ENCODE data around the gene PSD4. TPM values are rescaled to one million over a fixed set of nuclear protein-coding genes. Genes with fewer than 3 reads are reported as not detected.

The PSD4 gene
- total RNA-seq, 2 experiments from 2014 or later: 314 to 388 TPM

DNA sequence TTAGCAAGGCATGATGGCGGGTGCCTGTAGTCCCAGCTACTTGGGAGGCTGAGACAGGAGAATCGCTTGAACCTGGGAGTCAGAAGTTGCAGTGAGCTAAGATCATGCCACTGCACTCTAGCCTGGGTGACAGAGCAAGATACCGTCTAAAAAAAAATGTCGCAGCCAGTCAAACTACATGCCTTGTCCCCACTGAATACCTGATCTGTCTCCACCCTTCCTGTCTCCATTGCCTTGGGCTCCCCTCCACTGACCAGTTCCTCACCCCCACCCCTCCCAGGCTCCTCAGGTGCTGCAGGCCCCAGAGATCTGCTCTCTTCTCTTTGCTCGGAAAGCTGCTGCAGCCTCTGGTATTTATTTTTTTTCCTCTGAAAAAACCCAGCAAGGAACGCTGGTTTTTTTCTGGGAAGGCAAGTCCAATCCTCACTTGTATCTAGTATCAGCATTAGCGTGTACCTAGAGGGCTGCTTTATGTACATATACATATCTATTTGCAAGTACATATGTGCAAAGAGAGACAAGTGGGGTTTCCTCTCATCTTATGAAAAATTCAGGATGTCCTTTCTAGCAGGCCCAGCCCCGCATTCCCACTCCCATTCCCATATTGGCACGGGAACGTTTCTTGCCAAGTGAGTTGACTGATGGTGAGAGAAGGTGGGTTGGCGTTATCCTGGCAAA lies 4.4 kb downstream of the PSD4 start:
- CTCF ChIA-PET: interaction anchor here (1.1 to 12.6 kb wide), 4 partner anchors 16 to 212 kb away, joined by 3 to 177 read pairs (median 55); no protein-coding TSS in a partner anchor

DNA sequence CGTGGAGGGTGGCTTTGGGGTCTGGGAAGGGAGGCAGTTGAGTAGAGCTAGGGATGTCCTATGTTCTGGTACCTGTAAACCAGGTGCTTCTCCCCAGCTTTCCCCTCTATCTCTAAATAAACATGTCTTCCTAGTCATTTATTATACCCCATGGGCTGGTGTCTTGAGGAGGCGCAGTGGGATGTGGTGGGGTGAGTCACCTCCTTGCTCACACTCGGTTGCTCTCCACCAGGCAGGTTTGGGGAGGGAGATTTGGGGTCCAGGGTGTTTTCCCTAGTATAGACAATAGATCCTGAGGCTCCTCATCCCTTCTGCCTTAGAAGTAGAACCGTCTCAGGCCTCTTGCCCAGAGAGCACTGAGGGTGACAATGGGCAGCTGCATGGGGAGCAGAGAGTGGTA lies 5.1 kb downstream of the PSD4 start:
- DNase-seq (peak; percentile 81), ATAC-seq (no peak)
- H3K4me1 Mint-ChIP-seq: peaks cover 79% of the 10 kb centered on the region
- CTCF ChIA-PET: interaction anchor here (1.1 to 12.6 kb wide), 4 partner anchors 15 to 211 kb away, joined by 3 to 177 read pairs (median 55); no protein-coding TSS in a partner anchor
- H3K4me3 Mint-ChIP-seq: peak overlapping the region; percentile 89
- H3K27me3 Mint-ChIP-seq: peaks cover 3% of the 10 kb centered on the region
- H3K27ac Mint-ChIP-seq: peak overlapping the region; percentile 87
- H3K9me3 Mint-ChIP-seq (ENCODE audit: low read depth): no peaks in the 10 kb centered on the region
- H3K36me3 Mint-ChIP-seq: peaks cover 78% of the 10 kb centered on the region

More for the DNA sequence above, 4.4 kb downstream of the PSD4 start:
- peaks cover 74% of the 10 kb centered on the region for H3K36me3 Mint-ChIP-seq
- H3K4me3 Mint-ChIP-seq: peak overlapping the region; percentile 89
- no peaks in the 10 kb centered on the region for H3K9me3 Mint-ChIP-seq (ENCODE audit: low read depth)
- peak overlapping the region; percentile 87 for H3K27ac Mint-ChIP-seq
- DNase-seq (no peak), ATAC-seq (no peak)
- H3K27me3 Mint-ChIP-seq: peaks cover 3% of the 10 kb centered on the region
- H3K4me1 Mint-ChIP-seq: peaks cover 78% of the 10 kb centered on the region

DNA sequence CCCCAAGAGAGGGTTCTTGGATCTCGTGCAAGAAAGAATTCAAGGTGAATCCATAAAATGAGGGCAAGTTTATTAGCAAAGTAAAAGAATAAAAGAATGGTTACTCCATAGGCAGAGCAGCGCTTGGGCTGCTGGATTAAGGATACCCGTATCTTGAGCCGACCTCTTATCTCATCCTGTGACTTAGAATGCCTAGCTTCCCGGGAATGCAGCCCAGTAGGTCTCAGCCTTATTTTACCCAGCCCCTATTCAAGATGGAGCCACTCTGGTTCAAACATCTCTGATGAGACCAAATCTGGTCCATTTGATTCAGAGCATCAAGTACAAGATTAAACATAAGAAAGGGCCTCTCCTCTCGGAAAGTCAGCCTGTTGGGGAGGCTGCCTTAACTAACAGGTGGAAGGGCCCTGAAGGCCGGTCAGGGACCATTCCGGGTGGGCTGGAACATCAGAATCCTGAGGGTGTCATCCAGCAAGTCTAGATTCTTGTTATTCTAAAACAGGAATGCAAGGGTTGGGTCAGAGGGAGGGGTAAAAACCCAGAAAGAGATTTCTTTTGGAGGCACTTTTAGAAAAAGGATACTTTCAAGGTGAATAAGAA lies 5.8 kb downstream of the PSD4 start:
- peak overlapping the region; percentile 89 for H3K4me3 Mint-ChIP-seq
- ATAC-seq: no peak

DNA sequence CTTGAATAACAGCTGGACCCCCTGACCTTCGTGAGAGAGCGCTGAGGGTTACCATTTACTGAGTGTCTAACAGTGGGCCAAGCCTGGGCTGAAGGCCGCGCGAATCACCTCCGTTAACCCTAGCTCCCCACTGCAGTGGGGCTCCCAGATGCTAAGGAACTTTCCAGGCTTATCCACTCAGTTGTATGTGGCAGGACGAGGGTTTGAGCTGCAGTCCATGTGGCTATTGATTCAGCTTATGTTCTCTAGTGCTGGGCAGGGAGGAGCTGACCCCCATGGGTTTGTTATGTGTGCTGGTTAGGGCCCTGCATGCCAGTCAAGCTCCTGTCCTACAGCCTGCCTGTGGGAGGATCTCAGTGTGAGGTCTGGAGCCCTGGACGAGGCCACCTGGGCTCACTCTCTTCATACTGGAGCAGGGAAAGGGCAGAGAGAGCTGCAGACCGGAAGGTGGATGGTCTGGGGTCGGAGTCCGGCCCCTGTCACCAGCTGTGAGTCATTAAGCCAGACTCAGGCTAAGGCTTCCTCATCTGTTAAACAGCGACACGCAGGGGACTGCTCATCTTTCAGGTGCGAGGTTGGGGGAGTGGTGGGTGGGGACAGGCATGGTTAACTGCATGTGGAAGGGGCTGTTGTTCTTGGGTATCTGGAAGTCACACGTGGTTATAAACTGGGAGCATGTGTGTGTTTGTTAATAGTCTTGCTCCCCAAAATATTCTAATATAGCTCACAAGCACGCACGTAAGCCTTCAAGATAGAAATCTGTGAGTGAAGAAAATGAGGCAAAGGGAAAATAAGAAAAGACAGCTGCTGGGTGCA lies 6.6 kb downstream of the PSD4 start:
- H3K27ac Mint-ChIP-seq: peak overlapping the region; percentile 87
- DNase-seq: no peak
- peak overlapping the region; percentile 89 for H3K4me3 Mint-ChIP-seq
- ATAC-seq: no peak
- H3K4me1 Mint-ChIP-seq: peaks cover 87% of the 10 kb centered on the region
- no peaks in the 10 kb centered on the region for H3K9me3 Mint-ChIP-seq (ENCODE audit: low read depth)
- peaks cover 71% of the 10 kb centered on the region for H3K36me3 Mint-ChIP-seq
- no peaks in the 10 kb centered on the region for H3K27me3 Mint-ChIP-seq
- CTCF ChIA-PET: interaction anchor here (0.8 to 12.6 kb wide), 15 partner anchors 7 to 278 kb away, joined by 3 to 177 read pairs (median 5); partner anchors contain the start of gene PSD4

More for the DNA sequence above, 5.8 kb downstream of the PSD4 start:
- Mint-ChIP-seq H3K4me1 (peaks cover 81% of the 10 kb centered on the region), H3K36me3 (peaks cover 75% of the 10 kb centered on the region), H3K27me3 (peaks cover 3% of the 10 kb centered on the region), H3K9me3 (ENCODE audit: low read depth) (no peaks in the 10 kb centered on the region), H3K27ac (peak overlapping the region; percentile 87)
- no peak for DNase-seq
- CTCF ChIA-PET: interaction anchor here (0.8 to 12.6 kb wide), 7 partner anchors 13 to 277 kb away, joined by 3 to 177 read pairs (median 10); no protein-coding TSS in a partner anchor

DNA sequence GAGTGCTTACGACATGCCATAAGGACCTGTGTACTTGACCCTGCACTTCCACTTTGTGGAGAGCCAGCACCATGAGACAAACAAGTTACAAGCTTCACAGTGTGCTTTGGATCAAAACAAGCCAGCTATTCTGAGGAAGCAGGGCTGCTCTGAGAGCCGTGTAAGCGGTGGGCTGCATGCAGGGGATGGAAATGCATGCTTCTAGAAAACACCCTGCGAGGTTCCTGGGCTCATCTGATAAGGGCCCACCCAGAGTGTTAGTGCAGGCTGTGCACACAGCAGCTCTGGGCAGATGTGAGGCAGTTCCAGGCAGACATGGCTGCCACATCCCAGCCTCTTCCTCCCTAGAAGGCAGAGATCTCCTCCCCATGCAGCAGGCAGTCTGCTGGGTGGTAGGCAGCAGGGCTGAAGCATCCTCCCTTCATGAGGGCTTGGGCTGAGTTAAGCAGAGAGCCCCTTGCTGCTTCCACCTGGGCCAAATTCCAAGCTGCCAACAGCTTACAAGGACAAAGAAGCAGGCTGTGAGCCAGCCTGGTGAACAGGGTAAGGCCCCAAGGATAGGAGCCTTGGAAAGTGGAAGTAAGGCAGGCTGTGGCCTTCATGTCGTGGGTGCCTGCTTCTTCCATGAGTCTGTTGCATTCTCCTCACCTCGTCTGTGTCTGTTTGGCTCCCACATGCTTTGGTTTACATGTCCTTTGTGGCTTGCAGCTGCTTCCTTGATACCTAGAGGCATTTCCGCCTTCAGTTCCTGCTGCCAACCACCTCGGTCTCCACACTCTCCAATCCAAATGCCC lies 7.7 kb downstream of the PSD4 start:
- CTCF ChIA-PET: interaction anchor here (0.6 to 12.6 kb wide), 17 partner anchors 9 to 100 kb away, joined by 3 to 177 read pairs (median 4); partner anchors contain the start of gene PSD4
- ATAC-seq (peak; percentile 25), DNase-seq (no peak)
- H3K4me1 Mint-ChIP-seq: peaks cover 93% of the 10 kb centered on the region
- H3K4me3 Mint-ChIP-seq: peak overlapping the region; percentile 89
- H3K27me3 Mint-ChIP-seq: no peaks in the 10 kb centered on the region
- peaks cover 69% of the 10 kb centered on the region for H3K36me3 Mint-ChIP-seq
- H3K9me3 Mint-ChIP-seq (ENCODE audit: low read depth): no peaks in the 10 kb centered on the region
- H3K27ac Mint-ChIP-seq: peak overlapping the region; percentile 87

DNA sequence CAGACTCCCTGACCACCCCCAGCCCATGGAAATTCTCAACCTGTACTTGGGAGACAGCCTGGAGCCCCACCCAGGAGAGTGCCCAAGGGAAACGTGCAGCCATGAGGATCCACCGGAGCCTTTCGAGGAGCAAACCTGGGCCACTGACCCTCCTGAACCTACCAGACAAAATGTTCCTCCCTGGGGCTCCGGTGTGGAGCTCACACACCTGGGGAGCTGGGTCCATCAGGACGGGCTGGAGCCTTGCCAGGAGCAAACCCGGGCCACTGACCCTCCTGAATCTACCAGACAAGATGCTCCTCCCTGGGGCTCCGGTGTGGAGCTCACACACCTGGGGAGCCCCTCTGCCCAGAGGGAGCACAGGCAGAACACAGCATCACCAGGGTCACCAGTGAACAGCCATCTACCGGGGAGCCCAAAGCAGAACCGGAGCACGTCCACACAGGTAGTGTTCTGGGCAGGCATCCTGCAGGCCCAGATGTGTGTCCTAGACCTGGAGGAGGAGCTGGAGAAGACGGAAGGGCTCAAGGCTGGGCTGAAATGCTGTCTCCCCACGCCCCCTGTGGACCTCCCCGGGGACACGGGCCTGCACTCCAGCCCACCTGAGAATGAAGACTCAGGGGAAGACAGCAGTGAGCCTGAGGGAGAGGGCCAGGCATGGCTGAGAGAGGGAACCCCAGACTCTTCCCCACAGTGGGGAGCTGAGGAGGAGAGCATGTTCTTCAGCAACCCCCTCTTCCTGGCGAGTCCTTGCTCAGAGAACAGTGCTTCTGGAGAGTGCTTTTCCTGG lies 8.9 kb downstream of the PSD4 start:
- peak overlapping the region; percentile 4 for H3K27ac Mint-ChIP-seq
- CTCF ChIA-PET: interaction anchor here (0.9 to 12.6 kb wide), 5 partner anchors 10 to 103 kb away, joined by 4 to 177 read pairs (median 19); partner anchors contain the start of gene PSD4
- no peaks in the 10 kb centered on the region for H3K27me3 Mint-ChIP-seq
- H3K36me3 Mint-ChIP-seq: peaks cover 62% of the 10 kb centered on the region
- DNase-seq (no peak), ATAC-seq (no peak)
- no peak overlapping the region for H3K4me3 Mint-ChIP-seq
- H3K4me1 Mint-ChIP-seq: peaks cover 91% of the 10 kb centered on the region
- H3K9me3 Mint-ChIP-seq (ENCODE audit: low read depth): no peaks in the 10 kb centered on the region

DNA sequence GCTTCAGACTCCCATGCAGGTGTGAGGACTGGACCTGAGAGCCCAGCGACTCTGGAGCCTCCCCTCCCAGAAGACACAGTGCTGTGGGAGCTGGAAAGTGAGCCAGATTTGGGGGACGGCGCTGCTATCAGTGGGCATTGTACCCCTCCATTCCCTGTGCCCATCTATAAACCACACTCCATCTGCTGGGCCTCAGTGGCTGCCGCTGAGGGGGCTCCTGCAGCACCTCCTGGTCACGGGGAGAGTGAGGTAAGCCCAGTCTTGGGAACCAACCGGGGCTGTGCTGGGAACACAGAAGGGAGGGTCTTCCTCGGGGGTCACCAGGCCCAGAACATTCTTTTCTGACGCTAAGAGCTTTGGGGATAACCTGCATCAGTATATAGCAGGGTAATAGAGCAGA lies 9.5 kb downstream of the PSD4 start:
- DNase-seq (no peak), ATAC-seq (no peak)
- CTCF ChIA-PET: interaction anchor here (0.9 to 12.6 kb wide), 5 partner anchors 10 to 103 kb away, joined by 4 to 177 read pairs (median 19); partner anchors contain the start of gene PSD4
- H3K4me3 Mint-ChIP-seq: no peak overlapping the region
- peaks cover 61% of the 10 kb centered on the region for H3K36me3 Mint-ChIP-seq
- H3K9me3 Mint-ChIP-seq (ENCODE audit: low read depth): no peaks in the 10 kb centered on the region
- H3K4me1 Mint-ChIP-seq: peaks cover 90% of the 10 kb centered on the region
- no peaks in the 10 kb centered on the region for H3K27me3 Mint-ChIP-seq
- peak overlapping the region; percentile 6 for H3K27ac Mint-ChIP-seq

DNA sequence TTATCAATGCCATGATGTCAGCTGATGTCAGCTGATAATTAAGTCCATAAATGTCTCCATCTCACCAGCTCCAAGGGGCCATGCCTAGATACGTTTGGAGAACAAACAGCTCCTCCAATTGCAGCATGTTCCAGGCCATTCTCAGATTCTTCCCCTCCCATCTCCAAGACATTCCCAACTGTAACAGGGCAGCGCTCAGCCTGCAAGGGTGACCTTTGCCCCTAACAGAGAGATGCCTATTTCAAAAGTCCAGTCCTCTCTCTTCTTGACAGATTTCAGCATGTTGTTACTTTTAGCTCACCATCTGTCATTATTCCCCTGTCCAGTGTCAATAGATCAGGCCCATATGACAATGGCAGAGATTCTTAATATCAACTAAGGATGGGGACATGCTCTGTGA lies 9.9 kb downstream of the PSD4 start:
- Mint-ChIP-seq H3K4me1 (peaks cover 87% of the 10 kb centered on the region), H3K4me3 (no peak overlapping the region), H3K36me3 (peaks cover 58% of the 10 kb centered on the region), H3K9me3 (ENCODE audit: low read depth) (no peaks in the 10 kb centered on the region), H3K27ac (peak overlapping the region; percentile 6), H3K27me3 (no peaks in the 10 kb centered on the region)
- ATAC-seq (no peak), DNase-seq (no peak)
- CTCF ChIA-PET: interaction anchor here (1.3 to 12.6 kb wide), 4 partner anchors 11 to 44 kb away, joined by 4 to 177 read pairs (median 63); partner anchors contain the start of gene PSD4

DNA sequence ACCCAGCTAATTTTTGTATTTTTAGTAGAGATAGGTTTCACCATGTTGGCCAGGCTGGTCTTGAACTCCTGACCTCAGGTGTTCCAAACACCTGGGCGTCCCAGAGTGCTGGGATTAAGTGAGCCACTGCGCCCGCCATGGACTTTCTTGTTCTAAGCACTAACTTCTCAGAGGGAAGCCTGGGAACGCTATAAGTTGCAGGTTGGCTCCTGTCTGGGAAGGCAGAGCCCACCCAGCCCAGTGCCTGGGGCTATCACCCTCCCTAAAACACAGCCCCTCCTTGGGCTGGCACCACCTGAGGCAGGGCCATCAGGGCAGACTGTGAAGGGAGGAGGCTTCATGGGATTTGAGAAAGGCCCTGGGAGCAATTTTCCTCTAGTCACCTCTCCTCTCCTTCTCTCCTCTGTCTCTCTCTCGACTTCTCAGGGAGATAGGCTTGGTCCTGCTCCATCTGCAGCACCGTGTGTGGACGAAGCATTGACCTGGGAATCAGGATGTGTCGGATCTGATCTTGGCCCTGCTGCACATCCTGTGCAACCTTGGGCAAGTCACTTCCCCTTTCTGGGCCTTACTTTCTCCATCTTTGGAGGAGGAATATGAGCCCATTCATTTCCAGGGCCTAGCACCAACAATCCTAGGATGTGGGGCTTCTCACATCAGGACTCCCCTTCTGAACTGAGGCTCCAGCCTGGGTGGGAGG lies 10.9 kb downstream of the PSD4 start:
- Mint-ChIP-seq H3K36me3 (peaks cover 59% of the 10 kb centered on the region), H3K27me3 (no peaks in the 10 kb centered on the region), H3K4me3 (no peak overlapping the region), H3K27ac (peak overlapping the region; percentile 56), H3K4me1 (peaks cover 84% of the 10 kb centered on the region), H3K9me3 (ENCODE audit: low read depth) (no peaks in the 10 kb centered on the region)
- no peak for ATAC-seq
- DNase-seq: no peak
- CTCF ChIA-PET: interaction anchor here (4.3 to 12.6 kb wide), 3 partner anchors 12 to 45 kb away, joined by 19 to 177 read pairs (median 107); partner anchors contain the start of gene PSD4

DNA sequence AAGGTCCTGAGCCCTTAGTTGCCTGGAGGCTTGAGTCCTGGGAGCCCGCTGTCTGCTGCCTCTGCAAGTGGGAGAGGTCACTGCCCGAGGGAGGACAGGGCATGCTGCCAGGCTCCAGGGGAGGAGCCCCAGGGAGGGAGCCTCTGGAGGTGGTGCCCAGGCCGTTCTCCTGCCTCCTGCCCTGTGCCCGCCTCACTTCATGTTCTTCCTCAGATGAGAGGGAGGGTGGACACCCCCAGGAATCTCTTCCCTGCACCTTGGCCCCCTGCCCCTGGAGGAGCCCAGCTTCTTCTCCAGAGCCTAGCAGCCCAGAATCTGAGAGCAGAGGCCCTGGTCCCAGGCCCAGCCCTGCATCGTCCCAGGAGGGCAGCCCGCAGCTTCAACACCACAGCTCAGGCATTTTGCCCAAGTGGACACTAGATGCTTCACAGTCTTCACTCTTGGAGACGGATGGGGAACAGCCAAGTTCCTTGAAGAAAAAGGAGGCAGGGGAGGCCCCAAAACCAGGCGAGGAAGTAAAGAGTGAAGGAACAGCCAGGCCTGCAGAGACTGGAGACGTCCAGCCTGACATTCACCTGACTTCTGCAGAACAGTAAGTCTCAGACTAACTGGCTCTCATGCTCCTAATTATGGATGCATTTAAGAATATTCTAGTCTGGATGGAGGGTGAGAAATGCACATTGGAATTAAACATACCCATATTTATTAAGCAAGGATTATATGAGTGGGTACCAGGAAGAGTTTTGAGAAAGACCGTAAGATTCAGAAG lies 12.1 kb downstream of the PSD4 start:
- peaks cover 80% of the 10 kb centered on the region for H3K4me1 Mint-ChIP-seq
- H3K4me3 Mint-ChIP-seq: no peak overlapping the region
- H3K9me3 Mint-ChIP-seq (ENCODE audit: low read depth): no peaks in the 10 kb centered on the region
- no peak for DNase-seq
- no peak overlapping the region for H3K27ac Mint-ChIP-seq
- CTCF ChIA-PET: interaction anchor here (0.8 to 1.3 kb wide), 2 partner anchors 10 to 48 kb away, joined by 3 to 4 read pairs; no protein-coding TSS in a partner anchor
- H3K36me3 Mint-ChIP-seq: peaks cover 58% of the 10 kb centered on the region
- no peaks in the 10 kb centered on the region for H3K27me3 Mint-ChIP-seq
- ATAC-seq: no peak

DNA sequence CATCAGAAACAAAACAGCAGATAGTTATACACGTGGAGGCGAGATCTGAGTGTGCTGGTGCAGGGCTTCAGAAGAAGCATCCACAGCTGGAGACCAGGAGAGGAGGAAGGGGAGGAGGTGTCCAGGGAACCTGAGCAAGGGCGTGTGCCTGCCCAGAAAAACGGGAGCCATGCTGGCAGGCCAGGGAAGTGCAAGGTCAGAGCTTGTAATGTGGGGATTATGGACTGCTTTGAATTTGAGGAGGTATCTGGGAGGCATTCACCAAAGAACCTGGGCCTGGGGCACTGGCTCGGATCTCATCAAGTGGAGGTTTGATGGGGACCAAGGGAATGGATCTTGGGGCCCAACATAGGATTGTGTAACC lies 12.6 kb downstream of the PSD4 start:
- H3K4me3 Mint-ChIP-seq: no peak overlapping the region
- CTCF ChIA-PET: interaction anchor here (0.6 to 1.3 kb wide), 2 partner anchors 49 to 479 kb away, joined by 3 to 4 read pairs; no protein-coding TSS in a partner anchor

More for the DNA sequence above, 12.6 kb downstream of the PSD4 start:
- H3K27ac Mint-ChIP-seq: peak overlapping the region; percentile 39
- H3K9me3 Mint-ChIP-seq (ENCODE audit: low read depth): no peaks in the 10 kb centered on the region
- peaks cover 76% of the 10 kb centered on the region for H3K4me1 Mint-ChIP-seq
- peaks cover 60% of the 10 kb centered on the region for H3K36me3 Mint-ChIP-seq
- DNase-seq: no peak
- ATAC-seq: no peak
- H3K27me3 Mint-ChIP-seq: no peaks in the 10 kb centered on the region

Data from activated CD8-positive, alpha-beta memory T cell treated with anti-CD3 and anti-CD28 coated beads, Interleukin-2, amount 10 ng/mL, durations not matched to agents 7 days and 5 days (primary cell).